ENCODE data around the gene SLC6A3.

The SLC6A3 gene

DNA sequence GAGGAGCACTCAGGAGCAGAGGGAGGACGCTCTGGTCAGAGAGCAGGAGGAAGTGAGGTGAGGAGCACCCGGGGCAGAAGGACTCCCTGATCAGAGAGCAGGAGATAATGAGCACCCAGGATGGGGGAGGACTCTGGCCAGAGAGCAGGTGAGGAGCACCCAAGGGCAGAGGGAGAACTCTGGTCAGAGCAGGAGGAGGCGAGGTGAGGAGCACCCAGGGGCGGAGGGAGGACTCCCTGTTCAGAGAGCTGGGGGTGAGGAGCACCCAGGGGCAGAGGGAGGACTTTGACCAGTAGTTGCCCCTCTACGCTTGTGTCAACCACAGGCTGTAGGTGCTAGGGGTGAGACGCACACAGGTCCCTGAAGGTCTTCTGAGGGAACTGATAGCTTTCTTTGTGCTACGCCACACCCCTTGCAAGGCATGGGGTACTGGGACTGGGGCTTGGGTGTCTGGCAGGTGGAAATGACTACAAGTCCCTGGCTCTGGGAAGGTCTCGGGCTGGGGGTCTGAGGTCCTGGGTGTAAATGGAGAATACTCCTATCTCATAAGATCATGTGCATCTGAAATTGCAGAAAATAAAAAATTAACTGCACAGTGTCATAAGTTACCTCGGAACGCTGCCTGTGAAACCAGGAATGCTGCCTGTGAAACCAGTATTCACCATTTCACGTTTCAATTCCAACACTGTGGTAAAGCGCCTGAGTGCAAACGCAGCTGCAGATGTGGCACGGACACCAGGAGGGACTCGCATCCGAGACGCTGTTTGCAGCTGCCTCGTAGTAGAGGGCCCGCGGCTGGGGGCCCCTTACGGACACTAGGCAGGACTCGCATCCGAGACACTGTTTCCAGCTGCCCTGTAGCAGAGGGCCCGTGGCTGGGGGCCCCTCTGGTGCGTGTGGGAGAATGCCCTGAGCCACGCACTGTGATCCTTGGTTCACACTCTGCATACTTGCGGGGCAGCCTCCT lies 27.0 kb upstream of the SLC6A3 start:
- no peaks in the 10 kb centered on the region for H3K27me3 ChIP-seq (ENCODE audit: low read depth, low read length)
- H3K4me2 ChIP-seq (ENCODE audit: low read length) = no peak overlapping the region
- H3K4me1 ChIP-seq (ENCODE audit: low read length) = peaks cover 10% of the 10 kb centered on the region; the same call in 1 of the 2 replicates
- H3K9me3 ChIP-seq (ENCODE audit: insufficient read depth, low read length) = no peaks in the 10 kb centered on the region
- H3K4me3 ChIP-seq (ENCODE audit: low read length) = no peak overlapping the region
- no peak overlapping the region for H3K27ac ChIP-seq (ENCODE audit: low read length)
- peaks cover 89% of the 10 kb centered on the region for H3K36me3 ChIP-seq (replicated peaks; ENCODE audit: low read depth, low read length)
- no peaks in the 10 kb centered on the region; the same call in 1 of the 2 replicates for H3K79me2 ChIP-seq (ENCODE audit: low read length)
- no peaks in the 10 kb centered on the region for H4K20me1 ChIP-seq (ENCODE audit: insufficient read depth, low read length)
- no peak overlapping the region for H3K9ac ChIP-seq (ENCODE audit: low read length)
- no peak overlapping the region for H2AFZ ChIP-seq (ENCODE audit: low read depth, low read length)
- TF ChIP-seq, protein P1, sequence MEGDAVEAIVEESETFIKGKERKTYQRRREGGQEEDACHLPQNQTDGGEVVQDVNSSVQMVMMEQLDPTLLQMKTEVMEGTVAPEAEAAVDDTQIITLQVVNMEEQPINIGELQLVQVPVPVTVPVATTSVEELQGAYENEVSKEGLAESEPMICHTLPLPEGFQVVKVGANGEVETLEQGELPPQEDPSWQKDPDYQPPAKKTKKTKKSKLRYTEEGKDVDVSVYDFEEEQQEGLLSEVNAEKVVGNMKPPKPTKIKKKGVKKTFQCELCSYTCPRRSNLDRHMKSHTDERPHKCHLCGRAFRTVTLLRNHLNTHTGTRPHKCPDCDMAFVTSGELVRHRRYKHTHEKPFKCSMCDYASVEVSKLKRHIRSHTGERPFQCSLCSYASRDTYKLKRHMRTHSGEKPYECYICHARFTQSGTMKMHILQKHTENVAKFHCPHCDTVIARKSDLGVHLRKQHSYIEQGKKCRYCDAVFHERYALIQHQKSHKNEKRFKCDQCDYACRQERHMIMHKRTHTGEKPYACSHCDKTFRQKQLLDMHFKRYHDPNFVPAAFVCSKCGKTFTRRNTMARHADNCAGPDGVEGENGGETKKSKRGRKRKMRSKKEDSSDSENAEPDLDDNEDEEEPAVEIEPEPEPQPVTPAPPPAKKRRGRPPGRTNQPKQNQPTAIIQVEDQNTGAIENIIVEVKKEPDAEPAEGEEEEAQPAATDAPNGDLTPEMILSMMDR (IDR thresholded peaks at IDR 0.05; ENCODE audit: low read depth, low read length) = no peak
- no peak for TF ChIP-seq EZH2phosphoT487 (IDR thresholded peaks at IDR 0.05; ENCODE audit: low read depth)

DNA sequence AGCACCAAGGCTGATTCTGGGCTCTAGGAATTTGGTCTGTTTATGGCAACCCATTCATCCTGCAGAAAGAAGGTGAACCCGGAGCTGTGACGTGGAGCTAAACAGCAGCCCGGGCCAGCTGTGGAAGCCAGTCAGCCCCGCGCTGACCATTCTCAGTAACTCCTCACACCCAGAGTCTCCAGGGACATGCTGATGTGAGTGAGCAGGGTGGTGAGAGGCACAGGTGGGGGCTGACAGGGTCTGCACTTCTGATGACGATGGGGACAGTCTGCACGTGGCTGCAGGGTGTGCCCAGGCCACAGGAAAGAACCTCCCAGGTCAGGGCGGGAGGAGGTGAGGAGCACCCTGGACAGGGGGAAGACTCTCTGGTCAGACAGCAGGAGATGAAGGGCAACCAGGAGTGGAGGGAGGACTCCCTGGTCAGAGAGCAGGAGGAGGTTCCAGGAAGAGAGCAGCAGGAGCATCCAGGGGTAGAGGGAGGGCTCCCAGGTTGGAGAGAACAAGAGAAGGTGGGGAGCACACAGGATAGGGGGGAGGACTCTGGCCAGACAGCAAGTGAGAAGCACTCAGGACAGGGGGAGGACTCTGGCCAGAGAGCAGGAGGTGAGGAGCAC lies 26.1 kb upstream of the SLC6A3 start:
- peaks cover 10% of the 10 kb centered on the region; the same call in 1 of the 2 replicates for H3K4me1 ChIP-seq (ENCODE audit: low read length)
- H3K4me2 ChIP-seq (ENCODE audit: low read length) = no peak overlapping the region
- H3K9ac ChIP-seq (ENCODE audit: low read length) = no peak overlapping the region
- no peaks in the 10 kb centered on the region for H3K9me3 ChIP-seq (ENCODE audit: insufficient read depth, low read length)
- H3K27me3 ChIP-seq (ENCODE audit: low read depth, low read length) = no peaks in the 10 kb centered on the region
- H3K4me3 ChIP-seq (ENCODE audit: low read length) = no peak overlapping the region
- TF ChIP-seq, protein P1 (IDR thresholded peaks at IDR 0.05; ENCODE audit: low read depth, low read length) = no peak
- no peak for TF ChIP-seq EZH2phosphoT487 (IDR thresholded peaks at IDR 0.05; ENCODE audit: low read depth)
- no peaks in the 10 kb centered on the region for H4K20me1 ChIP-seq (ENCODE audit: insufficient read depth, low read length)
- no peak overlapping the region for H2AFZ ChIP-seq (ENCODE audit: low read depth, low read length)
- H3K36me3 ChIP-seq (replicated peaks; ENCODE audit: low read depth, low read length) = peaks cover 89% of the 10 kb centered on the region
- H3K79me2 ChIP-seq (ENCODE audit: low read length) = no peaks in the 10 kb centered on the region; the same call in 1 of the 2 replicates
- no peak overlapping the region; the same call in 1 of the 2 replicates for H3K27ac ChIP-seq (ENCODE audit: low read length)

DNA sequence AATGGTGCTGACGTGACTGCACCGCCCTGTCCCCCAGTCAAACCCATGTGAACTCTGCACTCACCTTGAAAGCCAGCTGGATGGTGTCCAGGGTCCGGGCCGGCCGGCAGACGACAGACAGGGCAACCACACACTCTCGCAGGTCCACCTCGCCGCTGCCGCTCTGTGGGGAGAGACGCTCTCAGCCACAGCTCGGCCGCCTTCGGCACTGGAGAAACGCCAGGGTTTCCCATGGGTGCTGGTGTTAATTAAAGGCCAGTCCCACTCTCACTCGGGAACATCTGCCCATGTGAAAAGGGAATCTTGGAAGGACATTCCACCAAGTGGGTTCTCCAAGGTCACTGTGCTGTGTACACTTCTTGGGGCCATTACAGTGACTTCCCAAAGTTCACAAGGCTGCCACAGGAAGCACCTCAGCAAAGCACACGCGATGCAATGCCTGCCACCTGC lies 25.5 kb upstream of the SLC6A3 start:
- TF ChIP-seq EZH2phosphoT487 (IDR thresholded peaks at IDR 0.05; ENCODE audit: low read depth) = no peak
- TF ChIP-seq, protein P1 (IDR thresholded peaks at IDR 0.05; ENCODE audit: low read depth, low read length) = no peak
- no peaks in the 10 kb centered on the region for H3K27me3 ChIP-seq (ENCODE audit: low read depth, low read length)
- H3K9ac ChIP-seq (ENCODE audit: low read length) = no peak overlapping the region
- peaks cover 89% of the 10 kb centered on the region for H3K36me3 ChIP-seq (replicated peaks; ENCODE audit: low read depth, low read length)
- peak overlapping the region; percentile 35; the same call in 1 of the 2 replicates for H3K27ac ChIP-seq (ENCODE audit: low read length)
- H4K20me1 ChIP-seq (ENCODE audit: insufficient read depth, low read length) = no peaks in the 10 kb centered on the region
- no peak overlapping the region for H3K4me3 ChIP-seq (ENCODE audit: low read length)
- H2AFZ ChIP-seq (ENCODE audit: low read depth, low read length) = no peak overlapping the region
- H3K9me3 ChIP-seq (ENCODE audit: insufficient read depth, low read length) = no peaks in the 10 kb centered on the region
- H3K79me2 ChIP-seq (ENCODE audit: low read length) = no peaks in the 10 kb centered on the region; the same call in 1 of the 2 replicates
- no peak overlapping the region for H3K4me2 ChIP-seq (ENCODE audit: low read length)
- H3K4me1 ChIP-seq (ENCODE audit: low read length) = peaks cover 10% of the 10 kb centered on the region; the same call in 1 of the 2 replicates

Measured in OCI-LY3 (cell line).